ENCODE measurements around the gene MEIS2. TPM values are rescaled to one million over a fixed set of nuclear protein-coding genes. Genes with fewer than 3 reads are reported as not detected.

Gene MEIS2
- total RNA-seq, 1 experiment from 2014 or later, result 9.3 TPM

DNA sequence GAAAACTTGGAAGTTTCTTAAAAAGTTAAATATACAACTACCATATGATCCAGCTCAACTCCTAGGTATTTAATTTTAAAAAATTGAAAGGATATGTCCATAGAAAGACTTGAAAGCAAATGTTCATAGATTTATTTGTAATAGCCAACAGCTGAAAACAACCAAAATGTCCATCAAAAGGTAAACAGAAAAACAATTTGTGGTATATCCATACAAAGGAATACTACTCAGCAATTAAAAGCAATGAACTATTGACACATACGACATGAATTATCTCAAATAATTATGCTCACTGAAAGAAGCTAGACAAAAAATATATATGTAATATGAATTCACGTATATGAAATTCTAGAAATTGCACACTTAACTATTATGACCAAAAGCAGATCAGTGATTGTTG lies 249.5 kb downstream of the MEIS2 start:
- no peak overlapping the region for H3K27ac ChIP-seq (ENCODE audit: low read depth, low read length, poor library complexity, severe bottlenecking)
- H3K4me1 ChIP-seq (ENCODE audit: insufficient read depth, low read length, poor library complexity, severe bottlenecking), result no peaks in the 10 kb centered on the region
- H3K9me3 ChIP-seq (ENCODE audit: low read depth, low read length, poor library complexity, severe bottlenecking), result no peaks in the 10 kb centered on the region
- ChIA-PET CTCF (no interaction called here), POLR2A (ENCODE audit: low non-redundant PET) (no interaction called here)
- H3K36me3 ChIP-seq (ENCODE audit: insufficient read depth, low read length, poor library complexity, severe bottlenecking), result no peaks in the 10 kb centered on the region
- no peak for DNase-seq (ENCODE audit: low spot score)
- H3K27me3 ChIP-seq (replicated peaks; ENCODE audit: insufficient read depth, low read depth, low read length, poor library complexity), result peaks cover 3% of the 10 kb centered on the region
- intact Hi-C loops (cut with micrococcal nuclease; ENCODE audit: unreplicated experiment), result no loop called here
- no peak overlapping the region for H3K4me3 ChIP-seq (ENCODE audit: low read depth, low read length, poor library complexity, severe bottlenecking)
- no TSS peak for BruUV-seq (replicated peaks)
- no peak for TF ChIP-seq EZH2 (IDR thresholded peaks at IDR 0.05; ENCODE audit: borderline replicate concordance, low read depth, low read length, poor library complexity, severe bottlenecking)

DNA sequence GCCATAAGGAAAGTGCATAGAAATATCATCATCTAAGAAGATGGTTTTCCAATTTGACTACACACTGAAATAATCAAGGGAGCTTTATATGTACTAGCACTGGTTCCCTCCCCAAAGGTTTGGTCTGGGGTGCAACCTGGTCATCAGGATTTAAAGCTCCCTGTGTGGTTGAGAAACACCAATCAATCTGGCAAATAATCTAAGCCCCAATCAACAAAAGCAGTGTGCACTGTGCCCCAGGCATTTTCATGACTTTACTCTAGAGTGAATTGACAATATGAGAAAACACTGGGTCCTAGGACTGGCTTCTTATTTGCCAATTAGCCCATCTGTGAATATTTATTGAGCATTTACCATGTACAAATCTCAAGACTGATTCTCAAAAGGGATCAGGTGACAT lies 255.1 kb downstream of the MEIS2 start:
- Histone ChIP-seq H3K27ac (ENCODE audit: low read depth, low read length, poor library complexity, severe bottlenecking) (no peak overlapping the region), H3K27me3 (replicated peaks; ENCODE audit: insufficient read depth, low read depth, low read length, poor library complexity) (peaks cover 7% of the 10 kb centered on the region), H3K9me3 (ENCODE audit: low read depth, low read length, poor library complexity, severe bottlenecking) (no peaks in the 10 kb centered on the region), H3K36me3 (ENCODE audit: insufficient read depth, low read length, poor library complexity, severe bottlenecking) (no peaks in the 10 kb centered on the region), H3K4me1 (ENCODE audit: insufficient read depth, low read length, poor library complexity, severe bottlenecking) (no peaks in the 10 kb centered on the region), H3K4me3 (ENCODE audit: low read depth, low read length, poor library complexity, severe bottlenecking) (no peak overlapping the region)
- TF ChIP-seq, protein P1, sequence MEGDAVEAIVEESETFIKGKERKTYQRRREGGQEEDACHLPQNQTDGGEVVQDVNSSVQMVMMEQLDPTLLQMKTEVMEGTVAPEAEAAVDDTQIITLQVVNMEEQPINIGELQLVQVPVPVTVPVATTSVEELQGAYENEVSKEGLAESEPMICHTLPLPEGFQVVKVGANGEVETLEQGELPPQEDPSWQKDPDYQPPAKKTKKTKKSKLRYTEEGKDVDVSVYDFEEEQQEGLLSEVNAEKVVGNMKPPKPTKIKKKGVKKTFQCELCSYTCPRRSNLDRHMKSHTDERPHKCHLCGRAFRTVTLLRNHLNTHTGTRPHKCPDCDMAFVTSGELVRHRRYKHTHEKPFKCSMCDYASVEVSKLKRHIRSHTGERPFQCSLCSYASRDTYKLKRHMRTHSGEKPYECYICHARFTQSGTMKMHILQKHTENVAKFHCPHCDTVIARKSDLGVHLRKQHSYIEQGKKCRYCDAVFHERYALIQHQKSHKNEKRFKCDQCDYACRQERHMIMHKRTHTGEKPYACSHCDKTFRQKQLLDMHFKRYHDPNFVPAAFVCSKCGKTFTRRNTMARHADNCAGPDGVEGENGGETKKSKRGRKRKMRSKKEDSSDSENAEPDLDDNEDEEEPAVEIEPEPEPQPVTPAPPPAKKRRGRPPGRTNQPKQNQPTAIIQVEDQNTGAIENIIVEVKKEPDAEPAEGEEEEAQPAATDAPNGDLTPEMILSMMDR (conservative IDR thresholded peaks at IDR 0.05; ENCODE audit: low read depth, low read length), result no peak
- TF ChIP-seq EZH2 (IDR thresholded peaks at IDR 0.05; ENCODE audit: borderline replicate concordance, low read depth, low read length, poor library complexity, severe bottlenecking), result no peak
- ChIA-PET CTCF (no interaction called here), POLR2A (ENCODE audit: low non-redundant PET) (no interaction called here)
- BruUV-seq (replicated peaks), result no TSS peak
- intact Hi-C loops (cut with micrococcal nuclease; ENCODE audit: unreplicated experiment), result no loop called here
- DNase-seq (ENCODE audit: low spot score), result no peak

DNA sequence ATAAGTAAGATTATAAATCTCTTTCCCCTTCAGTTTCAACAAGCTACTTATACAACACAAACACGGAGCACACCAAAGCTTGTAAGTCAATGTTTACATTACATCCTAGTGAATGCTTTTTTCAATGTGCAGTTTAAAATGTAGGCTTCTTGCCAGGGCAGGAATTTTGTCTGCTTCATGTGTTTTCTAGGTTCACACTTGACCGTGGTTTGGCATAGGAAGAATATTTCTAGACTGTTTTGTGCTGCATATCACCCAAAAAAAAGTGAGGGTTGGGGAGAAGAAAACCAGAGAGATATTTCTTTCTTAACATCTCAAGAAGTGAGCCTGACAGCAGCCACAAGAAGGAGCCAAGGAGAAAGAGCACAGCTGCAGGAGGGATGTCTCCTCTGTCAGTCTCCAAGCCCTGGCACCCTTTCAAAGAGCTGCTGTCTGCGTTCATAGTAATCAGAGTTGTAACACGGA lies 255.8 kb downstream of the MEIS2 start:
- H3K27me3 ChIP-seq (replicated peaks; ENCODE audit: insufficient read depth, low read depth, low read length, poor library complexity), result peaks cover 7% of the 10 kb centered on the region
- BruUV-seq (replicated peaks), result no TSS peak
- no peaks in the 10 kb centered on the region for H3K4me1 ChIP-seq (ENCODE audit: insufficient read depth, low read length, poor library complexity, severe bottlenecking)
- no peaks in the 10 kb centered on the region for H3K9me3 ChIP-seq (ENCODE audit: low read depth, low read length, poor library complexity, severe bottlenecking)
- no peak overlapping the region for H3K4me3 ChIP-seq (ENCODE audit: low read depth, low read length, poor library complexity, severe bottlenecking)
- intact Hi-C loops (cut with micrococcal nuclease; ENCODE audit: unreplicated experiment), result no loop called here
- TF ChIP-seq, protein P1 (conservative IDR thresholded peaks at IDR 0.05; ENCODE audit: low read depth, low read length), result no peak
- no peak for TF ChIP-seq EZH2 (IDR thresholded peaks at IDR 0.05; ENCODE audit: borderline replicate concordance, low read depth, low read length, poor library complexity, severe bottlenecking)
- no peak overlapping the region for H3K27ac ChIP-seq (ENCODE audit: low read depth, low read length, poor library complexity, severe bottlenecking)
- POLR2A ChIA-PET (ENCODE audit: low non-redundant PET), result no interaction called here
- CTCF ChIA-PET, result no interaction called here
- DNase-seq (ENCODE audit: low spot score), result no peak
- no peaks in the 10 kb centered on the region for H3K36me3 ChIP-seq (ENCODE audit: insufficient read depth, low read length, poor library complexity, severe bottlenecking)

DNA sequence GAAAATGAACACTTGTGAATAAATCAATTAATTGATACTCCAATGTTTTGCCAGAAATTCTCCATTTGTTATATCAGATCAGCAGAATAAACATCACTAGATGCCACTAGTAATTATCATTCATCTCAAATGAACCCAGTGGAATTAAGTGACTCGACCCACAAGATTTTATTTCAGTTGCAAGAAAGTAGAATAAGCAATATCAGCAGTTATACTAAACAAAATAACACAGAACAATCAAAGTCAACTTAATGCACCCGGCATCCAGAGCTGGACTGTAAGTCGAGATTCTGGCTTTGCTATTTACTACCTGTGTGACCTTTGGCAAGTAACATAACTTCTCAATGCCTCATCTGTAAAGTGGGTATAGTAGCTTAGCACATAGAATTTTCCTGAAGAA lies 256.5 kb downstream of the MEIS2 start:
- ChIA-PET POLR2A (ENCODE audit: low non-redundant PET) (no interaction called here), CTCF (no interaction called here)
- no peak for TF ChIP-seq EZH2 (IDR thresholded peaks at IDR 0.05; ENCODE audit: borderline replicate concordance, low read depth, low read length, poor library complexity, severe bottlenecking)
- TF ChIP-seq, protein P1 (conservative IDR thresholded peaks at IDR 0.05; ENCODE audit: low read depth, low read length), result no peak
- Histone ChIP-seq H3K27ac (ENCODE audit: low read depth, low read length, poor library complexity, severe bottlenecking) (no peak overlapping the region), H3K36me3 (ENCODE audit: insufficient read depth, low read length, poor library complexity, severe bottlenecking) (no peaks in the 10 kb centered on the region), H3K27me3 (replicated peaks; ENCODE audit: insufficient read depth, low read depth, low read length, poor library complexity) (peaks cover 7% of the 10 kb centered on the region), H3K9me3 (ENCODE audit: low read depth, low read length, poor library complexity, severe bottlenecking) (no peaks in the 10 kb centered on the region), H3K4me3 (ENCODE audit: low read depth, low read length, poor library complexity, severe bottlenecking) (no peak overlapping the region), H3K4me1 (ENCODE audit: insufficient read depth, low read length, poor library complexity, severe bottlenecking) (no peaks in the 10 kb centered on the region)
- no TSS peak for BruUV-seq (replicated peaks)
- DNase-seq (ENCODE audit: low spot score), result no peak
- intact Hi-C loops (cut with micrococcal nuclease; ENCODE audit: unreplicated experiment), result no loop called here

Data from A673 (cell line).